ENCODE results near the gene SLC22A5.

DNA sequence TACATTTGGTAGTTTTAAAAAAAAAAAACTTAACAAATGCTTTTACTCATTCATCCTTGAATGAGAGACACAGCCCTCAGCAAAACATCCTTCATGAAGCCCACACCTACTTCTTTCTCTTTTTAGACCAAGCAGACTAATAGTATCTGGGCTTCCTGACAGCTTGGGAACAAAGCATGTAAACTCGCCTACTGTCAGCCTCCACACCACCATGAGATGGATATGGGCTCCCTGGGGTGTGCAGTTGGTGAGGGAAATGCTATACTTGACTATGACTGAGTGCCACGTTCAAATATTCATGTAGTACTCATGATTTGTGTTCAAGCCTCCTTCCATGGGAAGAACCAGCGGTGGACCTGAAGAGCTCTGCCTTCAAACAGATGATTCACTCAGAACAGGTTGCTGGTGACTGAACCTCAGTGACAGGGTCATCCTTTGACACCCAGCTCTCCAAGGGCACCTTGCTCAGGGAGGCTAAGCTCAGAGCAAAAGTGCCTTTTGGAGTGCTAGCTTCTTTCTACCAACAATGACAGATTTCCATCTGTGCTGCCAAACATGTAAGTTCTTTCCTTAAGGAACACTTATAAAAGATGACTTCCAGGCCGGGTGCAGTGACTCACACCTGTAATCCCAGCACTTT is 36.8 kb downstream of the SLC22A5 start:
- TF ChIP-seq, protein P1, sequence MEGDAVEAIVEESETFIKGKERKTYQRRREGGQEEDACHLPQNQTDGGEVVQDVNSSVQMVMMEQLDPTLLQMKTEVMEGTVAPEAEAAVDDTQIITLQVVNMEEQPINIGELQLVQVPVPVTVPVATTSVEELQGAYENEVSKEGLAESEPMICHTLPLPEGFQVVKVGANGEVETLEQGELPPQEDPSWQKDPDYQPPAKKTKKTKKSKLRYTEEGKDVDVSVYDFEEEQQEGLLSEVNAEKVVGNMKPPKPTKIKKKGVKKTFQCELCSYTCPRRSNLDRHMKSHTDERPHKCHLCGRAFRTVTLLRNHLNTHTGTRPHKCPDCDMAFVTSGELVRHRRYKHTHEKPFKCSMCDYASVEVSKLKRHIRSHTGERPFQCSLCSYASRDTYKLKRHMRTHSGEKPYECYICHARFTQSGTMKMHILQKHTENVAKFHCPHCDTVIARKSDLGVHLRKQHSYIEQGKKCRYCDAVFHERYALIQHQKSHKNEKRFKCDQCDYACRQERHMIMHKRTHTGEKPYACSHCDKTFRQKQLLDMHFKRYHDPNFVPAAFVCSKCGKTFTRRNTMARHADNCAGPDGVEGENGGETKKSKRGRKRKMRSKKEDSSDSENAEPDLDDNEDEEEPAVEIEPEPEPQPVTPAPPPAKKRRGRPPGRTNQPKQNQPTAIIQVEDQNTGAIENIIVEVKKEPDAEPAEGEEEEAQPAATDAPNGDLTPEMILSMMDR (IDR thresholded peaks at IDR 0.05; ENCODE audit: low read depth, low read length, poor library complexity, severe bottlenecking): no peak
- TF ChIP-seq EZH2phosphoT487 (IDR thresholded peaks at IDR 0.05; ENCODE audit: borderline replicate concordance, low read length): no peak
